Neural progenitor cell (in vitro differentiated cells): ENCODE results near the gene ASB1. TPM values are rescaled to one million over a fixed set of nuclear protein-coding genes. Genes with fewer than 3 reads are reported as not detected.

Source experiments
- DNase-seq: peaks from one replicate; pipeline ENCODE4 v3.0.0-alpha.2; 2016; ENCODE audit warnings: low spot score
- H2AFZ ChIP-seq: fragments of 200-600 bp; sonication (generic); replicated peaks from 2 replicates; pipeline ENCODE4 v1.6.1; 2016; ENCODE audit warnings: antibody characterized with exemption
- H3F3A ChIP-seq: fragments of 200-600 bp; sonication (generic); 2 replicates; pipeline ENCODE4 v1.6.1; 2016; ENCODE audit warnings: antibody characterized with exemption, low read depth
- H3K27ac ChIP-seq: fragments of 200-600 bp; sonication (generic); 2 replicates; pipeline ENCODE4 v1.5.1; 2016; ENCODE audit warnings: mild to moderate bottlenecking
- H3K27me3 ChIP-seq: fragments of 200-600 bp; sonication (generic); 2 replicates; pipeline ENCODE4 v1.6.1; 2016; ENCODE audit warnings: mild to moderate bottlenecking, moderate library complexity
- H3K36me3 ChIP-seq: fragments of 200-600 bp; sonication (generic); 2 replicates; pipeline ENCODE4 v1.5.1; 2016
- H3K4me1 ChIP-seq: fragments of 200-600 bp; sonication (generic); 2 replicates; pipeline ENCODE4 v1.6.1; 2016; ENCODE audit warnings: mixed run types
- H3K4me2 ChIP-seq: fragments of 200-600 bp; sonication (generic); 2 replicates; pipeline ENCODE4 v1.6.1; 2016
- H3K4me3 ChIP-seq: fragments of 200-600 bp; sonication (generic); 2 replicates; pipeline ENCODE4 v1.5.1; 2016
- H3K79me2 ChIP-seq: fragments of 200-600 bp; sonication (generic); 2 replicates; pipeline ENCODE4 v1.6.1; 2016; ENCODE audit warnings: low read depth
- H3K9ac ChIP-seq: fragments of 200-600 bp; sonication (generic); 2 replicates; pipeline ENCODE4 v1.6.1; 2016
- H3K9me3 ChIP-seq: fragments of 200-600 bp; sonication (generic); 2 replicates; pipeline ENCODE4 v1.5.1; 2016; ENCODE audit warnings: low read depth
- H4K20me1 ChIP-seq: fragments of 200-600 bp; sonication (generic); 2 replicates; pipeline ENCODE4 v1.6.1; 2016; ENCODE audit warnings: low read depth
- H3K27ac Mint-ChIP-seq: 3 replicates; pipeline ENCODE4 v1.8.0; 2021; ENCODE audit warnings: mixed read lengths
- H3K27me3 Mint-ChIP-seq: 2 replicates; pipeline ENCODE4 v1.8.0; 2022; ENCODE audit warnings: low read depth, mild to moderate bottlenecking, inconsistent platforms, moderate library complexity, mixed read lengths; ENCODE audit not compliant: insufficient read depth
- H3K36me3 Mint-ChIP-seq: 3 replicates; pipeline ENCODE4 v1.8.0; 2021; ENCODE audit warnings: mixed read lengths
- H3K4me1 Mint-ChIP-seq: 3 replicates; pipeline ENCODE4 v1.8.0; 2021; ENCODE audit warnings: mixed read lengths
- H3K4me3 Mint-ChIP-seq: 3 replicates; pipeline ENCODE4 v1.8.0; 2021; ENCODE audit warnings: mild to moderate bottlenecking, moderate library complexity, mixed read lengths
- H3K9me3 Mint-ChIP-seq: 3 replicates; pipeline ENCODE4 v1.8.0; 2020; ENCODE audit warnings: mixed read lengths
- EZH2 ChIP-seq: fragments of 200-600 bp; sonication (generic); IDR thresholded peaks from 2 replicates; pipeline ENCODE4 v1.6.1; 2017; ENCODE audit warnings: antibody characterized with exemption, mild to moderate bottlenecking, moderate library complexity
- EZH2phosphoT487 ChIP-seq: fragments of 200-600 bp; sonication (generic); IDR thresholded peaks from 2 replicates; pipeline ENCODE4 v1.6.1; 2017; ENCODE audit warnings: antibody characterized with exemption
- total RNA-seq: library from RNA; depleted of rRNA; stranded (reverse); fragments of >200 nt; gene quantifications from 2 replicates; pipeline ENCODE4 v1.2.3, GENCODE V29; 2015; ENCODE audit warnings: low replicate concordance
- TF ChIP-seq, protein P1 (sequence below): fragments of 200-600 bp; sonication (generic); IDR thresholded peaks from 2 replicates; pipeline ENCODE4 v1.5.1; 2017; ENCODE audit warnings: antibody characterized with exemption, mild to moderate bottlenecking

The ASB1 gene
- total RNA-seq, 1 donor from 2014 or later: 29.2 TPM

DNA sequence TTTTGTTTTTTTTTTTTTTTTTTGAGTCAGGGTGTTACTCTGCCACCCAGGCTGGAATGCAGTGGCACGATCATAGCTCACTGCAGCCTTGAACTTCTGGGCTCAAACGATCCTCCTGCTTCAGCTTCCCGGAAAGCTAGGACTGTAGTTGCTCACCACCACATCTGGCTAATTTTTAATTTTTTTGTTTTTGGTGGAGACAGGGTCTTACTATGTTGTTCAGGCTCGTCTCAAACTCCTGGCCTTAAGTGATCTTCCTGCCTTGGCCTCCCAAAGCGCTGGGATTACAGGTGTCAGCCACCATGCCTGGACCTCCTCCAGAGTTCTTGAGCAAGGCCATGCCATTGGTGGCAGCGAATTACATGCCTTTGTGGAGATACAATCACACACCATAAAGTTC is 35.2 kb downstream of the ASB1 start:
- no peak for DNase-seq
- H3K9ac ChIP-seq: no peak overlapping the region
- H3K36me3 ChIP-seq: no peaks in the 10 kb centered on the region
- no peaks in the 10 kb centered on the region for H3K36me3 Mint-ChIP-seq
- H3K27ac Mint-ChIP-seq: no peak overlapping the region
- H3K79me2 ChIP-seq: no peaks in the 10 kb centered on the region
- H2AFZ ChIP-seq: no peak overlapping the region
- no peaks in the 10 kb centered on the region for H3F3A ChIP-seq
- no peaks in the 10 kb centered on the region for H4K20me1 ChIP-seq
- no peak overlapping the region for H3K4me3 ChIP-seq
- H3K4me1 ChIP-seq: no peaks in the 10 kb centered on the region
- H3K4me1 Mint-ChIP-seq: no peaks in the 10 kb centered on the region
- H3K27me3 Mint-ChIP-seq: peaks cover 5% of the 10 kb centered on the region
- H3K9me3 Mint-ChIP-seq: peaks cover 4% of the 10 kb centered on the region
- H3K27me3 ChIP-seq: no peaks in the 10 kb centered on the region
- H3K4me3 Mint-ChIP-seq: no peak overlapping the region
- no peak overlapping the region for H3K4me2 ChIP-seq
- H3K27ac ChIP-seq: no peak overlapping the region
- TF ChIP-seq EZH2 (no peak), EZH2phosphoT487 (no peak)
- TF ChIP-seq, protein P1, sequence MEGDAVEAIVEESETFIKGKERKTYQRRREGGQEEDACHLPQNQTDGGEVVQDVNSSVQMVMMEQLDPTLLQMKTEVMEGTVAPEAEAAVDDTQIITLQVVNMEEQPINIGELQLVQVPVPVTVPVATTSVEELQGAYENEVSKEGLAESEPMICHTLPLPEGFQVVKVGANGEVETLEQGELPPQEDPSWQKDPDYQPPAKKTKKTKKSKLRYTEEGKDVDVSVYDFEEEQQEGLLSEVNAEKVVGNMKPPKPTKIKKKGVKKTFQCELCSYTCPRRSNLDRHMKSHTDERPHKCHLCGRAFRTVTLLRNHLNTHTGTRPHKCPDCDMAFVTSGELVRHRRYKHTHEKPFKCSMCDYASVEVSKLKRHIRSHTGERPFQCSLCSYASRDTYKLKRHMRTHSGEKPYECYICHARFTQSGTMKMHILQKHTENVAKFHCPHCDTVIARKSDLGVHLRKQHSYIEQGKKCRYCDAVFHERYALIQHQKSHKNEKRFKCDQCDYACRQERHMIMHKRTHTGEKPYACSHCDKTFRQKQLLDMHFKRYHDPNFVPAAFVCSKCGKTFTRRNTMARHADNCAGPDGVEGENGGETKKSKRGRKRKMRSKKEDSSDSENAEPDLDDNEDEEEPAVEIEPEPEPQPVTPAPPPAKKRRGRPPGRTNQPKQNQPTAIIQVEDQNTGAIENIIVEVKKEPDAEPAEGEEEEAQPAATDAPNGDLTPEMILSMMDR: no peak
- H3K9me3 ChIP-seq: no peaks in the 10 kb centered on the region

DNA sequence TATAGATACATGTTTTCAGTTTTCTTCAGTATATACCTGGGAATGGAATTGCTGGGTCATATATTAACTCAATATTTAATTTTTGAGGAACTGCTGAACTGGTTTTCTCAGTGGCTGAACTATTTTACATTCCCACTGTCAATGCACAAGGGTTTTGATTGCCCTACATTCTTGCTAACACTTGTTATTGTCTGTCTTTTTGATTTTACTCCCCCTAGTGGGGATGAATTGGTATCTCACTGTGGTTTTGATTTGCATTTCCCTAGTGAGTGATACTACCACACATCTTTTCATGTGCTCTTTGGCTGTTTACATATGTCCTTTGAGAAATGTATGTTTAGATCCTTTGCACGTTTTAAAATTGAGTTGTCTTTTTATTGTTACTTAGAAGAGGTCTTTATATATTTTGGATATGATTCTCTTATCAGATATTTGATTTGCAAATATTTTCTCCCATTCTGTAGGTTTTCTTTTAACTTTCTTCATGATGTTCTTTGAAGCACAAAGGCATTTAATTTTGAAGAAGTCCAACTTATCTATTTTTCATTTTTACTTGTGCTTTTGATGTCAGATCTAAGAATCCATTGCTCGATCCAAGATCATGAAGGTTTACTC is 36.2 kb downstream of the ASB1 start:
- Mint-ChIP-seq H3K27me3 (peaks cover 5% of the 10 kb centered on the region), H3K4me3 (no peak overlapping the region), H3K27ac (no peak overlapping the region), H3K36me3 (no peaks in the 10 kb centered on the region), H3K9me3 (peaks cover 2% of the 10 kb centered on the region), H3K4me1 (no peaks in the 10 kb centered on the region)
- H3K36me3 ChIP-seq: no peaks in the 10 kb centered on the region
- no peaks in the 10 kb centered on the region for H3K79me2 ChIP-seq
- H3K9me3 ChIP-seq: no peaks in the 10 kb centered on the region
- no peak overlapping the region for H3K4me2 ChIP-seq
- H2AFZ ChIP-seq: no peak overlapping the region
- no peaks in the 10 kb centered on the region for H3K27me3 ChIP-seq
- peak; percentile 48 for DNase-seq
- no peak overlapping the region for H3K27ac ChIP-seq
- no peak overlapping the region for H3K9ac ChIP-seq
- no peaks in the 10 kb centered on the region for H3K4me1 ChIP-seq
- H3F3A ChIP-seq: no peaks in the 10 kb centered on the region
- H3K4me3 ChIP-seq: no peak overlapping the region
- TF ChIP-seq EZH2phosphoT487: no peak
- TF ChIP-seq, protein P1: peak; percentile 80
- H4K20me1 ChIP-seq: no peaks in the 10 kb centered on the region

DNA sequence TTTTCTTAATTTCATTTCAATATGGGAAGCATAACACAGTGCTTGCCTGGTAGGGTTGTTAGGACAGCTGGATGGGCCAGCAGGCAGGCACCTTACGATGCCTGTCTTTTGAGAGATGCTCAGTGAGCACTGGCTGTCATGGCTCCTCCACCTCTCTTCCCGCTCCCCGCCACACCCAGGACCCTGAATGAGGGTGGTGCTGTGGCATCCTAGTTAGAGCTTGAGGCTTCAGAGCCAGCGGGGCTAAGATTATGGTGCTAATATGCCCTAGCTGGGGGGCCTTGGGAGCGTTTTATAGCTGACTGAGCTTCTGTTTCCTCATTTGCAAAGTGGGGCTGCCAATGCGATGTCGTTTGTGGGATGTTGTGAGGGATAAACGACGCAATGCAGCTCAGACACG is 37.7 kb downstream of the ASB1 start:
- H3K36me3 Mint-ChIP-seq: no peaks in the 10 kb centered on the region
- Histone ChIP-seq H3K36me3 (no peaks in the 10 kb centered on the region), H2AFZ (no peak overlapping the region), H3K4me2 (no peak overlapping the region), H3K4me1 (no peaks in the 10 kb centered on the region), H3K27ac (no peak overlapping the region), H3K4me3 (no peak overlapping the region), H3K9ac (no peak overlapping the region), H3K9me3 (no peaks in the 10 kb centered on the region), H4K20me1 (no peaks in the 10 kb centered on the region), H3K79me2 (no peaks in the 10 kb centered on the region), H3K27me3 (no peaks in the 10 kb centered on the region), H3F3A (no peaks in the 10 kb centered on the region)
- peaks cover 2% of the 10 kb centered on the region for H3K9me3 Mint-ChIP-seq
- DNase-seq: no peak
- no peaks in the 10 kb centered on the region for H3K4me1 Mint-ChIP-seq
- TF ChIP-seq EZH2: no peak
- TF ChIP-seq, protein P1: no peak
- H3K4me3 Mint-ChIP-seq: no peak overlapping the region
- peaks cover 3% of the 10 kb centered on the region for H3K27me3 Mint-ChIP-seq
- H3K27ac Mint-ChIP-seq: no peak overlapping the region
